GM12878 (cell line): ENCODE data around the gene ADAMTS1. TPM values are rescaled to one million over a fixed set of nuclear protein-coding genes. Genes with fewer than 3 reads are reported as not detected.

Experiments used
- ATAC-seq: fragments of 200-7000 bp; cut with Tn5 transposase; 3 replicates; pipeline ENCODE4 v1.9.1; 2020; ENCODE audit warnings: mild to moderate bottlenecking, moderate library complexity
- BruUV-seq: library from RNA; stranded (reverse); fragments of 400-500 nt; replicated peaks from 2 replicates; lab custom pipeline; 2021; lab: Mats Ljungman, UMichigan
- CTCF ChIA-PET: fragments of 300-600 bp; sonication (Branson Sonifier 250); formaldehyde crosslinking; extraction: SDS; loops from one replicate; lab custom pipeline; 2021; ENCODE audit warnings: inconsistent platforms; lab: Yijun Ruan, JAX
- POLR2A ChIA-PET: fragments of 350-600 bp; formaldehyde crosslinking; extraction: SDS; loops from one replicate; lab custom pipeline; 2021; ENCODE audit warnings: inconsistent platforms; lab: Charles Lee
- RAD21 ChIA-PET: fragments of 300-600 bp; sonication (Branson Sonifier 250); formaldehyde crosslinking; loops from one replicate; lab custom pipeline; 2023; ENCODE audit warnings: antibody characterized with exemption; ENCODE audit not compliant: unreplicated experiment; lab: Charles Lee
- SMC1A ChIA-PET: fragments of 300-600 bp; sonication (Branson Sonifier 250); formaldehyde crosslinking; loops from one replicate; lab custom pipeline; 2023; ENCODE audit not compliant: unreplicated experiment, uncharacterized antibody; lab: Charles Lee
- DNase-seq: peaks from one replicate; pipeline ENCODE4 v3.0.0-alpha.2; 2011; ENCODE audit warnings: low read depth, low spot score
- FAIRE-seq: peaks from 3 replicates; lab custom pipeline; 2011; peaks lifted over from hg19 to GRCh38; lab: Jason Lieb, UNC
- H2AFZ ChIP-seq: 2 replicates; pipeline ENCODE4 v1.6.0; 2011; ENCODE audit warnings: low read depth, low read length, control low read depth; ENCODE audit not compliant: control insufficient read depth
- H3K27ac ChIP-seq: 2 replicates; pipeline ENCODE4 v1.5.1; 2011; ENCODE audit warnings: control low read depth; ENCODE audit not compliant: control insufficient read depth, insufficient read depth
- H3K27me3 ChIP-seq, 2 experiments: replicated peaks in 1 of 2; 2 replicates each; pipeline versions ENCODE4 v1.6.0 to v1.6.1; 2011; ENCODE audit warnings: low read length in 1 of 2; ENCODE audit not compliant: control insufficient read depth in 2 of 2, insufficient read depth in 2 of 2
- H3K36me3 ChIP-seq, 2 experiments: 2 replicates each; pipeline ENCODE4 v1.5.1; 2011; ENCODE audit warnings: low read length in 1 of 2; ENCODE audit not compliant: control insufficient read depth in 2 of 2, insufficient read depth in 2 of 2
- H3K4me1 ChIP-seq: 2 replicates; pipeline ENCODE4 v1.6.1; 2011; ENCODE audit warnings: mild to moderate bottlenecking, low read length, moderate library complexity, mixed read lengths; ENCODE audit not compliant: control insufficient read depth, insufficient read depth
- H3K4me2 ChIP-seq: 2 replicates; pipeline ENCODE4 v1.6.0; 2011; ENCODE audit warnings: control low read depth; ENCODE audit not compliant: control insufficient read depth, insufficient read depth
- H3K4me3 ChIP-seq: fragments of 200-600 bp; sonication (generic); 2 replicates; pipeline ENCODE4 v1.5.1; 2016
- H3K79me2 ChIP-seq: 2 replicates; pipeline ENCODE4 v1.6.0; 2011; ENCODE audit warnings: low read length; ENCODE audit not compliant: control insufficient read depth, insufficient read depth
- H3K9ac ChIP-seq: 2 replicates; pipeline ENCODE4 v1.8.0; 2011; ENCODE audit warnings: low read length, control low read depth, mixed read lengths; ENCODE audit not compliant: control insufficient read depth, insufficient read depth
- H3K9me3 ChIP-seq: replicated peaks from 3 replicates; pipeline ENCODE4 v1.5.1; 2011; ENCODE audit warnings: mild to moderate bottlenecking, low read length; ENCODE audit not compliant: control insufficient read depth, insufficient read depth
- H4K20me1 ChIP-seq: 2 replicates; pipeline ENCODE4 v1.6.0; 2011; ENCODE audit not compliant: control insufficient read depth, insufficient read depth
- E2F8 ChIP-seq: fragments of 450-650 bp; IDR thresholded peaks from 2 replicates; pipeline ENCODE4 v1.6.1; 2018; ENCODE audit warnings: mild to moderate bottlenecking, low read depth, moderate library complexity; ENCODE audit not compliant: partially characterized antibody
- ELK1 ChIP-seq: IDR thresholded peaks from 2 replicates; pipeline ENCODE4 v1.6.1; 2012; ENCODE audit warnings: low read depth, low read length, improper control_type of control experiment
- KDM1A ChIP-seq: fragments of 200-600 bp; sonication (generic); IDR thresholded peaks from 2 replicates; pipeline ENCODE4 v1.6.1; 2016; ENCODE audit warnings: borderline replicate concordance
- POLR2AphosphoS2 ChIP-seq: IDR thresholded peaks from 2 replicates; pipeline ENCODE4 v1.6.1; 2011; ENCODE audit warnings: low read depth, mild to moderate bottlenecking, low read length, improper control_type of control experiment, moderate library complexity
- ZBTB11 ChIP-seq: fragments of 450-650 bp; formaldehyde crosslinking; IDR thresholded peaks from 2 replicates; pipeline ENCODE4 v1.5.0; 2022; ENCODE audit warnings: mild to moderate bottlenecking, missing genetic modification characterization
- ZNF217 ChIP-seq: fragments of 450-650 bp; IDR thresholded peaks from 2 replicates; pipeline ENCODE4 v1.6.1; 2017; ENCODE audit warnings: antibody characterized with exemption, mild to moderate bottlenecking
- ZNF274 ChIP-seq: IDR thresholded peaks from one replicate; pipeline ENCODE4 v1.8.0; 2011; ENCODE audit not compliant: insufficient read length, insufficient read depth
- WGBS: methylation state at CpG from one replicate; pipeline ENCODE4 v1.1.6; 2016; ENCODE audit warnings: low lambda C conversion rate; ENCODE audit not compliant: insufficient replicate concordance, insufficient coverage; ENCODE audit errors: missing lambda C conversion rate; 5-methylcytosine and 5-hydroxymethylcytosine counted together
- in situ Hi-C: fragments of 300-500 bp; cut with MboI; formaldehyde crosslinking; loops from 9 replicates; pipeline ENCODE4 v1.14.3; 2018; ENCODE audit warnings: mixed read lengths
- intact Hi-C: fragments of 100-400 bp; cut with micrococcal nuclease; formaldehyde crosslinking; loops from one replicate; pipeline ENCODE4 v1.14.2; 2022; ENCODE audit not compliant: unreplicated experiment
- polyA plus RNA-seq, 11 experiments: library from polyadenylated mRNA; depleted of rRNA in 4 of 11; unstranded in 6 of 11; stranded (reverse) in 5 of 11; fragments of >200 nt; fragmentation: Nextera tagmentation in 4 of 11; fragmentation: Illumina TruSeq in 1 of 11; extraction: Ambion mirVana in 4 of 11; extraction: Trizol in 1 of 11; gene quantifications; 1 replicate in 1 of 11; 2 replicates in 10 of 11; pipeline versions ENCODE4 v1.2.1 to v1.2.3, GENCODE V29; 2011 to 2016; ENCODE audit warnings: inconsistent platforms in 2 of 11, missing spikeins in 2 of 11, low read depth in 1 of 11
- total RNA-seq, 4 experiments: library from RNA; depleted of rRNA in 3 of 4; stranded (reverse); fragments of >200 nt in 3 of 4; fragmentation: Illumina TruSeq in 1 of 4; extraction: Trizol in 1 of 4; gene quantifications; 2 replicates each; pipeline versions ENCODE4 v1.2.1 to v1.2.3, GENCODE V29; 2013 to 2021

Gene ADAMTS1
- total and polyA plus RNA-seq, 10 of the 15 experiments (the other 5 are each of a cell fraction or from before 2014, with no cell fraction given) = 0.06 to 0.21 (median 0.08) TPM; not detected in 6

GRCh38 chr21:26884436-26884835 is 39.2 kb upstream of the ADAMTS1 start (continued):
- no peak for TF ChIP-seq ZBTB11
- no peak for TF ChIP-seq ZNF274
- no peak for TF ChIP-seq KDM1A

- WGBS = 30% methylated on average over 2 of the region's 2 CpGs
- FAIRE-seq = no peak
- no peaks in the 10 kb centered on the region for H3K27me3 ChIP-seq
- H3K4me3 ChIP-seq = no peak overlapping the region
- SMC1A ChIA-PET = no interaction called here
- BruUV-seq = no TSS peak
- no peaks in the 10 kb centered on the region for H4K20me1 ChIP-seq
- H3K9me3 ChIP-seq = no peaks in the 10 kb centered on the region; the same call in 2 of the 3 replicates
- H3K27ac ChIP-seq = no peak overlapping the region
- ATAC-seq = no peak
- no peaks in the 10 kb centered on the region for H3K36me3 ChIP-seq
- no peak overlapping the region for H2AFZ ChIP-seq
- no peak overlapping the region for H3K9ac ChIP-seq
- no peak for TF ChIP-seq POLR2AphosphoS2
- TF ChIP-seq ELK1 = no peak
- TF ChIP-seq ZNF217 = no peak
- no peak for TF ChIP-seq E2F8
- CTCF ChIA-PET = no interaction called here
- RAD21 ChIA-PET = no interaction called here
- no peaks in the 10 kb centered on the region for H3K4me1 ChIP-seq
- POLR2A ChIA-PET = no interaction called here
- intact Hi-C loops (no loop called here), in situ Hi-C loops (no loop called here)
- H3K4me2 ChIP-seq = no peak overlapping the region
- no peak for DNase-seq
- H3K79me2 ChIP-seq = no peaks in the 10 kb centered on the region
These were observed 38.6 kb upstream of the ADAMTS1 start for GRCh38 chr21:26883768-26884167.
